DND-41 (cell line): ENCODE data around the gene FBXL13.

Experiments used
- ATAC-seq: fragments of 200-7000 bp; cut with Tn5 transposase; 3 replicates; pipeline ENCODE4 v1.9.1; 2021; ENCODE audit warnings: low read depth; ENCODE audit not compliant: insufficient read depth
- DNase-seq: peaks from one replicate; pipeline ENCODE4 v3.0.0-alpha.2; 2020
- H2AFZ ChIP-seq: 2 replicates; pipeline ENCODE4 v1.6.0; 2012; ENCODE audit warnings: low read depth, low read length
- H3K27ac ChIP-seq: 2 replicates; pipeline ENCODE4 v1.5.1; 2012; ENCODE audit warnings: low read length, inconsistent platforms
- H3K27me3 ChIP-seq: fragments of 200-600 bp; sonication (generic); 2 replicates; pipeline ENCODE4 v1.6.0; 2012; ENCODE audit warnings: low read length, mild to moderate bottlenecking, inconsistent platforms; ENCODE audit not compliant: insufficient read depth, poor library complexity
- H3K36me3 ChIP-seq: 2 replicates; pipeline ENCODE4 v1.5.1; 2012; ENCODE audit warnings: low read length, inconsistent platforms; ENCODE audit not compliant: insufficient read depth
- H3K4me1 ChIP-seq: 2 replicates; pipeline ENCODE4 v1.5.1; 2012; ENCODE audit warnings: mild to moderate bottlenecking, low read length; ENCODE audit not compliant: insufficient read depth
- H3K4me2 ChIP-seq: 2 replicates; pipeline ENCODE4 v1.6.0; 2012; ENCODE audit warnings: mild to moderate bottlenecking, moderate library complexity, low read length, inconsistent platforms; ENCODE audit not compliant: insufficient read depth
- H3K4me3 ChIP-seq, 2 experiments: fragments of 200-600 bp in 1 of 2; shearing (Covaris generic) in 1 of 2; 2 replicates each; pipeline ENCODE4 v1.5.1; 2012 to 2016; ENCODE audit warnings: inconsistent platforms in 2 of 2, low read length in 2 of 2, mild to moderate bottlenecking in 2 of 2, low read depth in 1 of 2, moderate library complexity in 1 of 2
- H3K79me2 ChIP-seq: 2 replicates; pipeline ENCODE4 v1.6.0; 2012; ENCODE audit warnings: low read length, inconsistent platforms; ENCODE audit not compliant: insufficient read depth
- H3K9ac ChIP-seq: 2 replicates; pipeline ENCODE4 v1.6.0; 2012; ENCODE audit warnings: low read depth, mild to moderate bottlenecking, inconsistent platforms, low read length, moderate library complexity
- H3K9me3 ChIP-seq: 2 replicates; pipeline ENCODE4 v1.5.1; 2012; ENCODE audit warnings: low read length, moderate library complexity, mild to moderate bottlenecking, inconsistent platforms; ENCODE audit not compliant: insufficient read depth, severe bottlenecking
- H4K20me1 ChIP-seq: 2 replicates; pipeline ENCODE4 v1.6.0; 2012; ENCODE audit warnings: low read length; ENCODE audit not compliant: insufficient read depth
- EZH2 ChIP-seq: IDR thresholded peaks from 3 replicates; pipeline ENCODE4 v1.6.1; 2012; ENCODE audit warnings: borderline replicate concordance, low read depth, mild to moderate bottlenecking, moderate library complexity, low read length, inconsistent platforms; ENCODE audit not compliant: severe bottlenecking
- TF ChIP-seq, protein P1 (sequence below): IDR thresholded peaks from 2 replicates; pipeline ENCODE4 v1.5.1; 2012; ENCODE audit warnings: borderline replicate concordance, low read length, moderate library complexity, mild to moderate bottlenecking; ENCODE audit not compliant: poor library complexity, severe bottlenecking; ENCODE audit errors: extremely low read depth

FBXL13 gene

DNA sequence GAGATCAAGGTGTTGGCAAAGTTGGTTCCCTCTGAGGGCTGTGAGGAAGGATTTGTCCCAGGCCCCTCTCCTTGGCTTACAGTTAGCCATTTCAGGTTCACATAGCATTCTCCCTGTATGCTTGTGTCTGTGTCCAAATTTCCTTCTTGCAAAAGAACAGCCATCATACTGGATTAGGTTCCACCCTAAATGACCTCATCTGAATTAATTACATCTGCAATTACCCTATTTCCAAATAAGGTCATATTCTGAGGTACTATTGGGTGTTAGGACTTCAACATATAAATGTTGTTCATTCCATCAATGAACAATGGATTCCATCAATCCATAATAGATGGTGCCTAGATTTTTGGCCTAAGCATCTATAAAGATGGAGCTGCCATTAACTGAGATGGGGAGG lies 178.0 kb downstream of the FBXL13 start:
- Histone ChIP-seq H3K36me3 (no peaks in the 10 kb centered on the region), H3K9ac (no peak overlapping the region), H3K27me3 (no peaks in the 10 kb centered on the region), H2AFZ (no peak overlapping the region), H4K20me1 (no peaks in the 10 kb centered on the region), H3K79me2 (no peaks in the 10 kb centered on the region), H3K4me3 (no peak overlapping the region), H3K27ac (no peak overlapping the region), H3K4me2 (no peak overlapping the region), H3K9me3 (no peaks in the 10 kb centered on the region), H3K4me1 (no peaks in the 10 kb centered on the region)
- no peak for ATAC-seq
- TF ChIP-seq, protein P1, sequence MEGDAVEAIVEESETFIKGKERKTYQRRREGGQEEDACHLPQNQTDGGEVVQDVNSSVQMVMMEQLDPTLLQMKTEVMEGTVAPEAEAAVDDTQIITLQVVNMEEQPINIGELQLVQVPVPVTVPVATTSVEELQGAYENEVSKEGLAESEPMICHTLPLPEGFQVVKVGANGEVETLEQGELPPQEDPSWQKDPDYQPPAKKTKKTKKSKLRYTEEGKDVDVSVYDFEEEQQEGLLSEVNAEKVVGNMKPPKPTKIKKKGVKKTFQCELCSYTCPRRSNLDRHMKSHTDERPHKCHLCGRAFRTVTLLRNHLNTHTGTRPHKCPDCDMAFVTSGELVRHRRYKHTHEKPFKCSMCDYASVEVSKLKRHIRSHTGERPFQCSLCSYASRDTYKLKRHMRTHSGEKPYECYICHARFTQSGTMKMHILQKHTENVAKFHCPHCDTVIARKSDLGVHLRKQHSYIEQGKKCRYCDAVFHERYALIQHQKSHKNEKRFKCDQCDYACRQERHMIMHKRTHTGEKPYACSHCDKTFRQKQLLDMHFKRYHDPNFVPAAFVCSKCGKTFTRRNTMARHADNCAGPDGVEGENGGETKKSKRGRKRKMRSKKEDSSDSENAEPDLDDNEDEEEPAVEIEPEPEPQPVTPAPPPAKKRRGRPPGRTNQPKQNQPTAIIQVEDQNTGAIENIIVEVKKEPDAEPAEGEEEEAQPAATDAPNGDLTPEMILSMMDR = no peak
- no peak for TF ChIP-seq EZH2
- no peak for DNase-seq

DNA sequence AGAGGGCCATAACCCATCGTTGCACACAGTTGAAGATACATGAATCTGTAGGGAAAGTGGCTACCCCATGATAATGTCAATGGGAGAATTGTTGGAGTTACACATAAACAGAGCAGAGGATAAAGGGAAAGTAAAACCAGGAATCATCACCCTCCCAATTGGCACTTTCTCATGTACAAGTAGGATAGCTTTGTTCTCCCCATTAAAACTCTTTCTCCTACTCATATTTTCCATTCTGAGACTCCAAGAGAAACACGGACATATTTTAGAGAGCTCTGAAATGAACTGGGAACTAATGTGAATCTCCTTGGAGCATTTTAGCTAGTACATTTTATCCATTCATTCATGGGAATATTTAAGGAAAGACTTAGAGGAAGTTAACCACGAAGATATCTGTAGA lies 179.0 kb downstream of the FBXL13 start:
- no peak overlapping the region for H2AFZ ChIP-seq

DNA sequence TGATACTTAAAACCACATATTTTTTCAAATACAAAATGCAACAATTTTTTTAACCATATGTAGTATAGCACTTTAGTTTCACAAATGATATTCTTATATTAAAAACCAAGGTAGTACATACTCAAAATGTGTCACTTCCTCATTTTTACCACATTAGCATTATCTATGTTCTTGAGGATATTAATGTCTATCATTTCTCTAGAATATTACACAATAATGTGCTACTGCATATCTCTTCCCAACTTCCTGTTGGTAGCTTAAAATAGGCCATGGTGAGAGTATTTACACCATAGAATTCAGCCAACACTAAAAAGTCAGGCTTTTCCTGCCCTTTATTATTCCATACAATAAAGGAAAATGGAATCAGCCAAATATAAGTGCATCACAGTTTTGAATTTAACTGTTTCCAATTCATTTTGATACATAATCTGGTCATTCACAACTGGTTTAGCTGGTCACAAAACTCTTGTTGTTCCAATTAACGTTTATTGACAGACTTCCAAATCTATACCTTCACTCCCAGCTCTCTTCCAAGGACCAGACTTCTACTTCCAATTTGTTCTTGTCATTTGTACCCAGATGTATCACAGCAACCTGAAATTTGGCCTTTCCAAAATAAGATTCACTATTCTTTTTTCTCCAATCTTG lies 181.8 kb downstream of the FBXL13 start:
- Histone ChIP-seq H3K4me2 (no peak overlapping the region), H4K20me1 (no peaks in the 10 kb centered on the region)

More for the DNA sequence above, 179.0 kb downstream of the FBXL13 start:
- H3K9ac ChIP-seq = no peak overlapping the region
- no peaks in the 10 kb centered on the region for H4K20me1 ChIP-seq
- H3K4me3 ChIP-seq = no peak overlapping the region
- H3K4me1 ChIP-seq = no peaks in the 10 kb centered on the region
- TF ChIP-seq, protein P1 = no peak
- no peak for TF ChIP-seq EZH2
- no peaks in the 10 kb centered on the region for H3K27me3 ChIP-seq
- no peak overlapping the region for H3K4me2 ChIP-seq
- ATAC-seq (no peak), DNase-seq (no peak)
- no peaks in the 10 kb centered on the region for H3K79me2 ChIP-seq
- no peaks in the 10 kb centered on the region for H3K36me3 ChIP-seq
- no peaks in the 10 kb centered on the region for H3K9me3 ChIP-seq
- no peak overlapping the region for H3K27ac ChIP-seq

More for the DNA sequence above, 181.8 kb downstream of the FBXL13 start:
- H2AFZ ChIP-seq = no peak overlapping the region
- H3K9me3 ChIP-seq = no peaks in the 10 kb centered on the region
- no peak for DNase-seq
- H3K9ac ChIP-seq = no peak overlapping the region
- H3K36me3 ChIP-seq = no peaks in the 10 kb centered on the region
- H3K27ac ChIP-seq = no peak overlapping the region
- no peaks in the 10 kb centered on the region for H3K79me2 ChIP-seq
- H3K4me1 ChIP-seq = no peaks in the 10 kb centered on the region
- TF ChIP-seq, protein P1 = no peak
- TF ChIP-seq EZH2 = no peak
- H3K27me3 ChIP-seq = no peaks in the 10 kb centered on the region
- ATAC-seq = no peak
- H3K4me3 ChIP-seq = no peak overlapping the region
